Activated naive CD8-positive, alpha-beta T cell treated with anti-CD3 and anti-CD28 coated beads, Interleukin-2, amount 10 ng/mL, durations not matched to agents 7 days and 5 days (primary cell): ENCODE results near the gene MRPL3. TPM values are rescaled to one million over a fixed set of nuclear protein-coding genes. Genes with fewer than 3 reads are reported as not detected.
"Not testable (repeated sequence)": the region's sequence is repeated elsewhere in the genome, so short reads cannot be mapped to it uniquely, and the experiment has no call there.

Source experiments
- ATAC-seq: fragments of 150-1000 bp; cut with Tn5 transposase; one replicate; pipeline ENCODE4 v1.10.0; 2021; ENCODE audit warnings: low read depth, moderate library complexity
- POLR2A ChIA-PET: fragments of 350-600 bp; sonication (Branson Sonifier 250); formaldehyde crosslinking; loops from one replicate; lab custom pipeline; 2021; ENCODE audit warnings: antibody characterized with exemption; lab: Charles Lee
- DNase-seq: peaks from one replicate; pipeline ENCODE4 v3.0.0; 2021
- H3K27ac Mint-ChIP-seq: one replicate; pipeline ENCODE4 v1.8.0; 2022; ENCODE audit warnings: mild to moderate bottlenecking, mixed read lengths
- H3K27me3 Mint-ChIP-seq: one replicate; pipeline ENCODE4 v1.8.0; 2022; ENCODE audit warnings: mild to moderate bottlenecking, moderate library complexity, mixed read lengths
- H3K36me3 Mint-ChIP-seq: one replicate; pipeline ENCODE4 v1.8.0; 2021; ENCODE audit warnings: mild to moderate bottlenecking, mixed read lengths
- H3K4me1 Mint-ChIP-seq: one replicate; pipeline ENCODE4 v1.8.0; 2021; ENCODE audit warnings: mixed read lengths
- H3K4me3 Mint-ChIP-seq: one replicate; pipeline ENCODE4 v1.8.0; 2022; ENCODE audit warnings: mild to moderate bottlenecking, moderate library complexity, mixed read lengths
- H3K9me3 Mint-ChIP-seq: one replicate; pipeline ENCODE4 v1.8.0; 2021; ENCODE audit warnings: mixed read lengths
- total RNA-seq, 2 experiments: library from RNA; stranded (reverse); gene quantifications; one replicate each; pipeline ENCODE4 v1.2.3, GENCODE V29; 2021

MRPL3 gene
- total RNA-seq, 2 experiments from 2014 or later: 55.6 to 57.5 TPM

GRCh38 chr3:131535596-131535995, 32.8 kb upstream of the MRPL3 start:
- H3K4me1 Mint-ChIP-seq: no peaks in the 10 kb centered on the region
- no peak for DNase-seq
- H3K9me3 Mint-ChIP-seq: no peaks in the 10 kb centered on the region
- H3K4me3 Mint-ChIP-seq: no peak overlapping the region
- peaks cover 26% of the 10 kb centered on the region for H3K27me3 Mint-ChIP-seq
- no peak for ATAC-seq
- no peaks in the 10 kb centered on the region for H3K36me3 Mint-ChIP-seq
- H3K27ac Mint-ChIP-seq: no peak overlapping the region
- POLR2A ChIA-PET: no interaction called here

GRCh38 chr3:131535131-131535530, 32.4 kb upstream of the MRPL3 start:
- Mint-ChIP-seq H3K27me3 (peaks cover 26% of the 10 kb centered on the region), H3K27ac (no peak overlapping the region), H3K36me3 (no peaks in the 10 kb centered on the region), H3K4me3 (no peak overlapping the region), H3K4me1 (no peaks in the 10 kb centered on the region), H3K9me3 (no peaks in the 10 kb centered on the region)
- DNase-seq (no peak), ATAC-seq (no peak)
- POLR2A ChIA-PET: no interaction called here

GRCh38 chr3:131532645-131533044, 29.9 kb upstream of the MRPL3 start:
- no peaks in the 10 kb centered on the region for H3K4me1 Mint-ChIP-seq
- no peak overlapping the region for H3K27ac Mint-ChIP-seq
- no peak for ATAC-seq
- peaks cover 35% of the 10 kb centered on the region for H3K27me3 Mint-ChIP-seq
- no peak overlapping the region for H3K4me3 Mint-ChIP-seq
- POLR2A ChIA-PET: no interaction called here
- no peak for DNase-seq
- H3K9me3 Mint-ChIP-seq: no peaks in the 10 kb centered on the region
- H3K36me3 Mint-ChIP-seq: no peaks in the 10 kb centered on the region

GRCh38 chr3:131530843-131531242, 28.1 kb upstream of the MRPL3 start:
- POLR2A ChIA-PET: no interaction called here
- H3K9me3 Mint-ChIP-seq: no peaks in the 10 kb centered on the region
- no peak overlapping the region for H3K27ac Mint-ChIP-seq
- no peak for ATAC-seq
- no peak overlapping the region for H3K4me3 Mint-ChIP-seq
- DNase-seq: no peak
- no peaks in the 10 kb centered on the region for H3K4me1 Mint-ChIP-seq
- no peaks in the 10 kb centered on the region for H3K36me3 Mint-ChIP-seq
- H3K27me3 Mint-ChIP-seq: peaks cover 45% of the 10 kb centered on the region

GRCh38 chr3:131530388-131530787, 27.6 kb upstream of the MRPL3 start:
- Mint-ChIP-seq H3K36me3 (no peaks in the 10 kb centered on the region), H3K27me3 (peaks cover 44% of the 10 kb centered on the region), H3K4me3 (no peak overlapping the region), H3K27ac (no peak overlapping the region), H3K4me1 (no peaks in the 10 kb centered on the region), H3K9me3 (no peaks in the 10 kb centered on the region)
- POLR2A ChIA-PET: no interaction called here
- no peak for DNase-seq
- ATAC-seq: no peak

GRCh38 chr3:131526801-131527347, 24.1 kb upstream of the MRPL3 start:
- Mint-ChIP-seq H3K36me3 (no peaks in the 10 kb centered on the region), H3K4me1 (no peaks in the 10 kb centered on the region), H3K27me3 (peaks cover 39% of the 10 kb centered on the region), H3K9me3 (no peaks in the 10 kb centered on the region), H3K4me3 (peak overlapping the region; percentile 25), H3K27ac (no peak overlapping the region)
- DNase-seq (peak; percentile 34), ATAC-seq (no peak)
- POLR2A ChIA-PET: no interaction called here

GRCh38 chr3:131518680-131519079, 15.9 kb upstream of the MRPL3 start:
- Mint-ChIP-seq H3K4me3 (no peak overlapping the region), H3K9me3 (no peaks in the 10 kb centered on the region), H3K27ac (no peak overlapping the region), H3K27me3 (peaks cover 7% of the 10 kb centered on the region), H3K36me3 (peaks cover 2% of the 10 kb centered on the region), H3K4me1 (no peaks in the 10 kb centered on the region)
- POLR2A ChIA-PET: no interaction called here
- no peak for ATAC-seq
- no peak for DNase-seq

- Mint-ChIP-seq H3K4me3 (no peak overlapping the region), H3K36me3 (peaks cover 7% of the 10 kb centered on the region), H3K27me3 (no peaks in the 10 kb centered on the region), H3K4me1 (peaks cover 20% of the 10 kb centered on the region), H3K27ac (no peak overlapping the region), H3K9me3 (peaks cover 3% of the 10 kb centered on the region)
- POLR2A ChIA-PET: no interaction called here
- DNase-seq (no peak), ATAC-seq (no peak)
These were observed 2.6 kb upstream of the MRPL3 start for GRCh38 chr3:131505421-131505820.

GRCh38 chr3:131503320-131503635, 507 bp upstream of the MRPL3 start:
- ATAC-seq (peak; percentile 13), DNase-seq (no peak)
- peaks cover 18% of the 10 kb centered on the region for H3K36me3 Mint-ChIP-seq
- H3K4me3 Mint-ChIP-seq: peak overlapping the region; percentile 98
- peak overlapping the region; percentile 88 for H3K27ac Mint-ChIP-seq
- POLR2A ChIA-PET: interaction anchor here (1.0 kb wide), 2 partner anchors 122 to 477 kb away, joined by 3 to 7 read pairs; partner anchors contain the start of genes ASTE1 and NUDT16
- H3K9me3 Mint-ChIP-seq: peaks cover 3% of the 10 kb centered on the region
- no peaks in the 10 kb centered on the region for H3K27me3 Mint-ChIP-seq
- peaks cover 30% of the 10 kb centered on the region for H3K4me1 Mint-ChIP-seq

- H3K4me3 Mint-ChIP-seq: peak overlapping the region; percentile 98
- no peaks in the 10 kb centered on the region for H3K27me3 Mint-ChIP-seq
- peak overlapping the region; percentile 88 for H3K27ac Mint-ChIP-seq
- POLR2A ChIA-PET: interaction anchor here (2.4 kb wide), 1 partner anchor 476 kb away, joined by 6 read pairs; the partner anchor contains the start of genes ASTE1 and NEK11
- peaks cover 30% of the 10 kb centered on the region for H3K4me1 Mint-ChIP-seq
- no peak for ATAC-seq
- H3K36me3 Mint-ChIP-seq: peaks cover 26% of the 10 kb centered on the region
- no peak for DNase-seq
- H3K9me3 Mint-ChIP-seq: peaks cover 3% of the 10 kb centered on the region
These were observed 822 bp downstream of the MRPL3 start for GRCh38 chr3:131501949-131502348.

GRCh38 chr3:131494706-131495105, 8.1 kb downstream of the MRPL3 start:
- H3K4me3 Mint-ChIP-seq: no peak overlapping the region
- POLR2A ChIA-PET: no interaction called here
- H3K9me3 Mint-ChIP-seq: no peaks in the 10 kb centered on the region
- no peaks in the 10 kb centered on the region for H3K27me3 Mint-ChIP-seq
- H3K4me1 Mint-ChIP-seq: peaks cover 12% of the 10 kb centered on the region
- DNase-seq: no peak
- H3K27ac Mint-ChIP-seq: no peak overlapping the region
- H3K36me3 Mint-ChIP-seq: peaks cover 32% of the 10 kb centered on the region
- ATAC-seq: no peak

GRCh38 chr3:131491775-131492174, 11.0 kb downstream of the MRPL3 start:
- no peak overlapping the region for H3K27ac Mint-ChIP-seq
- ATAC-seq: no peak
- peaks cover 27% of the 10 kb centered on the region for H3K36me3 Mint-ChIP-seq
- H3K9me3 Mint-ChIP-seq: no peaks in the 10 kb centered on the region
- peaks cover 9% of the 10 kb centered on the region for H3K4me1 Mint-ChIP-seq
- POLR2A ChIA-PET: no interaction called here
- no peak for DNase-seq
- H3K27me3 Mint-ChIP-seq: no peaks in the 10 kb centered on the region
- no peak overlapping the region for H3K4me3 Mint-ChIP-seq

GRCh38 chr3:131491084-131491483, 11.7 kb downstream of the MRPL3 start:
- Mint-ChIP-seq H3K27ac (no peak overlapping the region), H3K27me3 (no peaks in the 10 kb centered on the region), H3K36me3 (peaks cover 27% of the 10 kb centered on the region), H3K9me3 (no peaks in the 10 kb centered on the region), H3K4me3 (no peak overlapping the region), H3K4me1 (peaks cover 9% of the 10 kb centered on the region)
- DNase-seq (no peak), ATAC-seq (no peak)
- POLR2A ChIA-PET: no interaction called here

- H3K27me3 Mint-ChIP-seq, H3K27ac Mint-ChIP-seq, H3K9me3 Mint-ChIP-seq, H3K4me1 Mint-ChIP-seq, DNase-seq, ATAC-seq, H3K4me3 Mint-ChIP-seq, POLR2A ChIA-PET: not testable (repeated sequence)
- H3K36me3 Mint-ChIP-seq: peaks cover 27% of the 10 kb centered on the region
These were observed 16.2 kb downstream of the MRPL3 start for GRCh38 chr3:131486545-131486944.
